Naive B cell (primary cell): ENCODE data around the gene MAP7D2. TPM values are rescaled to one million over a fixed set of nuclear protein-coding genes. Genes with fewer than 3 reads are reported as not detected.
A peak's percentile ranks its signal among the peaks of the same experiment; 100 is the strongest.

Experiments
- ATAC-seq, 2 donors: fragments of 150-1000 bp; cut with Tn5 transposase; 2 replicates each; pipeline ENCODE4 v1.10.0; 2021; ENCODE audit warnings: low read depth in 2 of 2, mild to moderate bottlenecking in 2 of 2, moderate library complexity in 2 of 2
- DNase-seq: peaks from one replicate; pipeline ENCODE4 v3.0.0; 2022
- H3K27ac Mint-ChIP-seq, 6 donors: one replicate each; pipeline ENCODE4 v1.8.0; 2020 to 2022; ENCODE audit warnings: mild to moderate bottlenecking in 6 of 6, mixed read lengths in 6 of 6, moderate library complexity in 5 of 6, inconsistent platforms in 2 of 6
- H3K27me3 Mint-ChIP-seq, 3 donors: one replicate each; pipeline ENCODE4 v1.8.0; 2021 to 2022; ENCODE audit warnings: mixed read lengths in 3 of 3, mild to moderate bottlenecking in 1 of 3
- H3K36me3 Mint-ChIP-seq, 2 donors: one replicate each; pipeline ENCODE4 v1.8.0; 2020 to 2022; ENCODE audit warnings: mixed read lengths in 2 of 2, inconsistent platforms in 1 of 2, mild to moderate bottlenecking in 1 of 2
- H3K4me1 Mint-ChIP-seq, 3 donors: one replicate each; pipeline ENCODE4 v1.8.0; 2020 to 2022; ENCODE audit warnings: mixed read lengths in 3 of 3, inconsistent platforms in 1 of 3, mild to moderate bottlenecking in 1 of 3, moderate library complexity in 1 of 3
- H3K4me3 Mint-ChIP-seq, 8 donors: one replicate each; pipeline ENCODE4 v1.8.0; 2020 to 2022; ENCODE audit warnings: mild to moderate bottlenecking in 8 of 8, mixed read lengths in 8 of 8, moderate library complexity in 8 of 8, inconsistent platforms in 2 of 8
- H3K9me3 Mint-ChIP-seq, 7 donors: one replicate each; pipeline ENCODE4 v1.8.0; 2020 to 2022; ENCODE audit warnings: mixed read lengths in 7 of 7, mild to moderate bottlenecking in 5 of 7, inconsistent platforms in 2 of 7, moderate library complexity in 1 of 7
- polyA plus RNA-seq, 6 donors: library from polyadenylated mRNA; unstranded; fragments of 300-500 nt; fragmentation: Illumina TruSeq; gene quantifications; one replicate each; pipeline ENCODE4 v1.2.3, GENCODE V29; 2021; ENCODE audit warnings: low read depth in 6 of 6

The MAP7D2 gene
- polyA plus RNA-seq, 6 donors from 2014 or later = 0.17 to 0.21 TPM; not detected in 4

- peaks cover 22 to 25% (median 24%) of the 10 kb centered on the region in 3 donors for H3K4me1 Mint-ChIP-seq
- H3K36me3 Mint-ChIP-seq = peaks cover 0 to 6% of the 10 kb centered on the region in 2 donors
- ATAC-seq = no peak
- H3K4me3 Mint-ChIP-seq = no peak overlapping the region
- peaks cover 0 to 6% (median 0%) of the 10 kb centered on the region in 3 donors for H3K27me3 Mint-ChIP-seq
- peak overlapping the region in 1 of 6 donors; percentile 78 for H3K27ac Mint-ChIP-seq
- no peak for DNase-seq
- H3K9me3 Mint-ChIP-seq = peaks cover 0 to 2% (median 0%) of the 10 kb centered on the region in 7 donors
Observed at GRCh38 chrX:20056704-20057103, 60.0 kb downstream of the MAP7D2 start.

GRCh38 chrX:20053537-20053936 lies 63.2 kb downstream of the MAP7D2 start:
- Mint-ChIP-seq H3K27me3 (peaks cover 0 to 6% (median 0%) of the 10 kb centered on the region in 3 donors), H3K27ac (no peak overlapping the region), H3K4me3 (no peak overlapping the region), H3K9me3 (no peaks in the 10 kb centered on the region), H3K4me1 (no peaks in the 10 kb centered on the region), H3K36me3 (peaks cover 0 to 14% of the 10 kb centered on the region in 2 donors)
- ATAC-seq = no peak
- no peak for DNase-seq

GRCh38 chrX:20046864-20047263 lies 69.8 kb downstream of the MAP7D2 start:
- Mint-ChIP-seq H3K4me3 (no peak overlapping the region), H3K36me3 (peaks cover 0 to 8% of the 10 kb centered on the region in 2 donors), H3K9me3 (no peaks in the 10 kb centered on the region), H3K27me3 (no peaks in the 10 kb centered on the region), H3K4me1 (no peaks in the 10 kb centered on the region), H3K27ac (no peak overlapping the region)
- no peak for ATAC-seq
- DNase-seq = no peak

- Mint-ChIP-seq H3K4me3 (no peak overlapping the region), H3K36me3 (peaks cover 0 to 8% of the 10 kb centered on the region in 2 donors), H3K9me3 (no peaks in the 10 kb centered on the region), H3K4me1 (no peaks in the 10 kb centered on the region), H3K27me3 (no peaks in the 10 kb centered on the region), H3K27ac (peak overlapping the region in 1 of 6 donors; percentile 8)
- DNase-seq = no peak
- no peak for ATAC-seq
Observed at GRCh38 chrX:20046223-20046622, 70.5 kb downstream of the MAP7D2 start.

- DNase-seq (no peak), ATAC-seq (no peak)
- H3K27ac Mint-ChIP-seq = no peak overlapping the region
- H3K9me3 Mint-ChIP-seq = no peaks in the 10 kb centered on the region
- H3K36me3 Mint-ChIP-seq = peaks cover 12 to 16% of the 10 kb centered on the region in 2 donors
- no peaks in the 10 kb centered on the region for H3K27me3 Mint-ChIP-seq
- no peak overlapping the region for H3K4me3 Mint-ChIP-seq
- no peaks in the 10 kb centered on the region for H3K4me1 Mint-ChIP-seq
Observed at GRCh38 chrX:20042221-20042620, 74.5 kb downstream of the MAP7D2 start.

GRCh38 chrX:20038966-20039365 lies 77.7 kb downstream of the MAP7D2 start:
- Mint-ChIP-seq H3K4me3 (no peak overlapping the region), H3K27me3 (no peaks in the 10 kb centered on the region), H3K36me3 (peaks cover 14 to 23% of the 10 kb centered on the region in 2 donors), H3K27ac (no peak overlapping the region), H3K4me1 (no peaks in the 10 kb centered on the region), H3K9me3 (peaks cover 0 to 1% (median 0%) of the 10 kb centered on the region in 7 donors)
- no peak for DNase-seq
- no peak for ATAC-seq

- ATAC-seq (no peak), DNase-seq (no peak)
- Mint-ChIP-seq H3K9me3 (peaks cover 0 to 1% (median 0%) of the 10 kb centered on the region in 7 donors), H3K36me3 (peaks cover 14 to 23% of the 10 kb centered on the region in 2 donors), H3K27ac (no peak overlapping the region), H3K4me1 (no peaks in the 10 kb centered on the region), H3K4me3 (no peak overlapping the region), H3K27me3 (no peaks in the 10 kb centered on the region)
Observed at GRCh38 chrX:20037186-20037585, 79.5 kb downstream of the MAP7D2 start.

- ATAC-seq (no peak), DNase-seq (no peak)
- Mint-ChIP-seq H3K27ac (no peak overlapping the region), H3K9me3 (peaks cover 0 to 1% (median 0%) of the 10 kb centered on the region in 7 donors), H3K4me3 (no peak overlapping the region), H3K36me3 (peaks cover under 1 to 7% of the 10 kb centered on the region in 2 donors), H3K4me1 (no peaks in the 10 kb centered on the region), H3K27me3 (no peaks in the 10 kb centered on the region)
Observed at GRCh38 chrX:20032201-20032600, 84.5 kb downstream of the MAP7D2 start.

- no peak overlapping the region for H3K4me3 Mint-ChIP-seq
- no peak for ATAC-seq
- peaks cover 1 to 8% of the 10 kb centered on the region in 2 donors for H3K36me3 Mint-ChIP-seq
- peaks cover 0 to 1% (median 0%) of the 10 kb centered on the region in 7 donors for H3K9me3 Mint-ChIP-seq
- H3K27ac Mint-ChIP-seq = no peak overlapping the region
- no peaks in the 10 kb centered on the region for H3K4me1 Mint-ChIP-seq
- no peaks in the 10 kb centered on the region for H3K27me3 Mint-ChIP-seq
- no peak for DNase-seq
Observed at GRCh38 chrX:20029728-20030127, 87.0 kb downstream of the MAP7D2 start.

GRCh38 chrX:20028588-20028987 lies 88.1 kb downstream of the MAP7D2 start:
- DNase-seq = no peak

GRCh38 chrX:20026278-20026677 lies 90.4 kb downstream of the MAP7D2 start:
- Mint-ChIP-seq H3K27me3 (peaks cover 0 to 8% (median 0%) of the 10 kb centered on the region in 3 donors), H3K36me3 (peaks cover 18 to 29% of the 10 kb centered on the region in 2 donors), H3K4me3 (no peak overlapping the region), H3K9me3 (peaks cover 0 to 1% (median 0%) of the 10 kb centered on the region in 7 donors), H3K4me1 (no peaks in the 10 kb centered on the region), H3K27ac (no peak overlapping the region)
- no peak for ATAC-seq
- no peak for DNase-seq

More at GRCh38 chrX:20028588-20028987, 88.1 kb downstream of the MAP7D2 start:
- Mint-ChIP-seq H3K9me3 (peaks cover 0 to 1% (median 0%) of the 10 kb centered on the region in 7 donors), H3K4me3 (no peak overlapping the region), H3K27me3 (no peaks in the 10 kb centered on the region), H3K27ac (no peak overlapping the region), H3K4me1 (no peaks in the 10 kb centered on the region), H3K36me3 (peaks cover 9% of the 10 kb centered on the region in 2 donors)
- ATAC-seq = no peak

- H3K4me1 Mint-ChIP-seq = peaks cover 4 to 12% (median 6%) of the 10 kb centered on the region in 3 donors
- peaks cover 0 to 8% (median 0%) of the 10 kb centered on the region in 3 donors for H3K27me3 Mint-ChIP-seq
- ATAC-seq = no peak
- peaks cover 5 to 30% (median 16%) of the 10 kb centered on the region in 7 donors for H3K9me3 Mint-ChIP-seq
- H3K27ac Mint-ChIP-seq = no peak overlapping the region
- DNase-seq = no peak
- no peak overlapping the region for H3K4me3 Mint-ChIP-seq
- H3K36me3 Mint-ChIP-seq = peaks cover 41 to 55% of the 10 kb centered on the region in 2 donors
Observed at GRCh38 chrX:20019672-20020365, 96.9 kb downstream of the MAP7D2 start.

GRCh38 chrX:20016616-20016945 lies 100.1 kb downstream of the MAP7D2 start:
- peaks cover 4 to 12% (median 6%) of the 10 kb centered on the region in 3 donors for H3K4me1 Mint-ChIP-seq
- H3K4me3 Mint-ChIP-seq = no peak overlapping the region
- DNase-seq (no peak), ATAC-seq (no peak)
- peaks cover 5 to 32% (median 18%) of the 10 kb centered on the region in 7 donors for H3K9me3 Mint-ChIP-seq
- peaks cover 34 to 38% of the 10 kb centered on the region in 2 donors for H3K36me3 Mint-ChIP-seq
- H3K27ac Mint-ChIP-seq = no peak overlapping the region
- H3K27me3 Mint-ChIP-seq = peaks cover 0 to under 1% (median 0%) of the 10 kb centered on the region in 3 donors

- Mint-ChIP-seq H3K27me3 (no peaks in the 10 kb centered on the region), H3K4me1 (peaks cover 4 to 12% (median 6%) of the 10 kb centered on the region in 3 donors), H3K27ac (peak overlapping the region in 3 of 6 donors; percentile 19 to 95 (median 30)), H3K4me3 (peak overlapping the region in 1 of 8 donors; percentile 34), H3K36me3 (peaks cover 33 to 38% of the 10 kb centered on the region in 2 donors), H3K9me3 (peaks cover 5 to 32% (median 18%) of the 10 kb centered on the region in 7 donors)
- ATAC-seq = no peak
- DNase-seq = no peak
Observed at GRCh38 chrX:20015945-20016615, 100.6 kb downstream of the MAP7D2 start.
